Measurements from ENCODE around the gene SRL. TPM values are rescaled to one million over a fixed set of nuclear protein-coding genes. Genes with fewer than 3 reads are reported as not detected.

SRL gene
- total and polyA plus RNA-seq, 2 experiments from 2014 or later, result not detected

GRCh38 chr16:4263504-4264436 lies 21.9 kb upstream of the SRL start:
- Histone ChIP-seq H4K20me1 (replicated peaks; ENCODE audit: insufficient read depth) (peaks cover 24% of the 10 kb centered on the region), H3K9me2 (ENCODE audit: insufficient read depth) (no peaks in the 10 kb centered on the region), H3K4me3 (peak overlapping the region; percentile 38; the same call in 1 of the 2 replicates), H3K4me2 (peak overlapping the region; percentile 75), H3K79me2 (replicated peaks; ENCODE audit: insufficient read depth) (peaks cover 69% of the 10 kb centered on the region), H3K27me3 (ENCODE audit: insufficient read depth) (no peaks in the 10 kb centered on the region), H3K4me1 (ENCODE audit: insufficient read depth) (peaks cover 9% of the 10 kb centered on the region; the same call in 1 of the 2 replicates), H2AFZ (no peak overlapping the region), H3K36me3 (ENCODE audit: insufficient read depth) (peaks cover 7% of the 10 kb centered on the region), H3K27ac (ENCODE audit: low read depth) (peak overlapping the region; percentile 76), H3F3A (replicated peaks; ENCODE audit: low read depth) (peaks cover 39% of the 10 kb centered on the region)
- H3K36me3 Mint-ChIP-seq (ENCODE audit: low read depth), result peaks cover 60% of the 10 kb centered on the region
- no peak overlapping the region for H3K27ac Mint-ChIP-seq
- DNase-seq (ENCODE audit: low spot score) (peak; percentile 89), ATAC-seq (peak; percentile 85)
- peaks cover 20% of the 10 kb centered on the region for H3K27me3 Mint-ChIP-seq (ENCODE audit: insufficient read depth, low read depth, poor library complexity)
- H3K4me1 Mint-ChIP-seq, result peaks cover 18% of the 10 kb centered on the region
- H3K9me3 Mint-ChIP-seq, result no peaks in the 10 kb centered on the region; the same call in 2 of the 3 replicates
- no peak for TF ChIP-seq ZNF114 (CRISPR knock-in tag; IDR thresholded peaks at IDR 0.05)
- TF ChIP-seq CTCF (conservative IDR thresholded peaks at IDR 0.05; ENCODE audit: low read depth in 2 of 2), result peak in 1 of 2 experiments; percentile 57; a peak in 2 of 4 replicates
- H3K4me3 Mint-ChIP-seq, result peak overlapping the region; percentile 29; the same call in 2 of the 3 replicates

- Histone ChIP-seq H3F3A (replicated peaks; ENCODE audit: low read depth) (peaks cover 45% of the 10 kb centered on the region), H3K4me3 (no peak overlapping the region), H2AFZ (no peak overlapping the region), H3K27ac (ENCODE audit: low read depth) (0 out of 2 replicates have a peak overlapping the region, but pooled peaks have one; percentile 19), H3K4me1 (ENCODE audit: insufficient read depth) (peaks cover 9% of the 10 kb centered on the region; the same call in 1 of the 2 replicates), H4K20me1 (replicated peaks; ENCODE audit: insufficient read depth) (peaks cover 21% of the 10 kb centered on the region), H3K36me3 (ENCODE audit: insufficient read depth) (peaks cover 11% of the 10 kb centered on the region), H3K9me2 (ENCODE audit: insufficient read depth) (no peaks in the 10 kb centered on the region), H3K27me3 (ENCODE audit: insufficient read depth) (no peaks in the 10 kb centered on the region), H3K79me2 (replicated peaks; ENCODE audit: insufficient read depth) (peaks cover 55% of the 10 kb centered on the region), H3K4me2 (no peak overlapping the region)
- Mint-ChIP-seq H3K27ac (no peak overlapping the region), H3K4me3 (no peak overlapping the region), H3K9me3 (no peaks in the 10 kb centered on the region), H3K36me3 (ENCODE audit: low read depth) (peaks cover 63% of the 10 kb centered on the region), H3K4me1 (peaks cover 18% of the 10 kb centered on the region), H3K27me3 (ENCODE audit: insufficient read depth, low read depth, poor library complexity) (peaks cover 24% of the 10 kb centered on the region)
- DNase-seq (ENCODE audit: low spot score), result no peak
- no peak for ATAC-seq
- TF ChIP-seq JUNB (IDR thresholded peaks at IDR 0.05; ENCODE audit: unreplicated experiment) (no peak), EZH2 (IDR thresholded peaks at IDR 0.05; ENCODE audit: low read depth, unreplicated experiment) (no peak), CTCF (conservative IDR thresholded peaks at IDR 0.05; ENCODE audit: low read depth in 2 of 2) (no peak), CREB1 (CRISPR knock-in tag; IDR thresholded peaks at IDR 0.05; ENCODE audit: low read depth) (no peak), ZNF331 (CRISPR knock-in tag; IDR thresholded peaks at IDR 0.05; ENCODE audit: low read depth) (no peak)
These were observed 20.5 kb upstream of the SRL start for GRCh38 chr16:4262303-4262835.

All from GM23338 (cell line).